Measurements from ENCODE around the gene MATR3.
A peak's percentile ranks its signal among the peaks of the same experiment; 100 is the strongest.

The MATR3 gene, protein sequence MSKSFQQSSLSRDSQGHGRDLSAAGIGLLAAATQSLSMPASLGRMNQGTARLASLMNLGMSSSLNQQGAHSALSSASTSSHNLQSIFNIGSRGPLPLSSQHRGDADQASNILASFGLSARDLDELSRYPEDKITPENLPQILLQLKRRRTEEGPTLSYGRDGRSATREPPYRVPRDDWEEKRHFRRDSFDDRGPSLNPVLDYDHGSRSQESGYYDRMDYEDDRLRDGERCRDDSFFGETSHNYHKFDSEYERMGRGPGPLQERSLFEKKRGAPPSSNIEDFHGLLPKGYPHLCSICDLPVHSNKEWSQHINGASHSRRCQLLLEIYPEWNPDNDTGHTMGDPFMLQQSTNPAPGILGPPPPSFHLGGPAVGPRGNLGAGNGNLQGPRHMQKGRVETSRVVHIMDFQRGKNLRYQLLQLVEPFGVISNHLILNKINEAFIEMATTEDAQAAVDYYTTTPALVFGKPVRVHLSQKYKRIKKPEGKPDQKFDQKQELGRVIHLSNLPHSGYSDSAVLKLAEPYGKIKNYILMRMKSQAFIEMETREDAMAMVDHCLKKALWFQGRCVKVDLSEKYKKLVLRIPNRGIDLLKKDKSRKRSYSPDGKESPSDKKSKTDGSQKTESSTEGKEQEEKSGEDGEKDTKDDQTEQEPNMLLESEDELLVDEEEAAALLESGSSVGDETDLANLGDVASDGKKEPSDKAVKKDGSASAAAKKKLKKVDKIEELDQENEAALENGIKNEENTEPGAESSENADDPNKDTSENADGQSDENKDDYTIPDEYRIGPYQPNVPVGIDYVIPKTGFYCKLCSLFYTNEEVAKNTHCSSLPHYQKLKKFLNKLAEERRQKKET

GRCh38 chr5:139293507-139294373 lies at the start of gene MATR3:
Gene MATR3, plus strand, starts transcription at chr5:139293740. Its CDS starts 13,676 bp downstream, at chr5:139307416.
- in situ Hi-C loops (cut with MboI; ENCODE audit: low pct_unique_long_range_greater_than_20kb, low sequenced_read_pairs), result no loop called here
- DNase-seq, result peak; percentile 95

DNA sequence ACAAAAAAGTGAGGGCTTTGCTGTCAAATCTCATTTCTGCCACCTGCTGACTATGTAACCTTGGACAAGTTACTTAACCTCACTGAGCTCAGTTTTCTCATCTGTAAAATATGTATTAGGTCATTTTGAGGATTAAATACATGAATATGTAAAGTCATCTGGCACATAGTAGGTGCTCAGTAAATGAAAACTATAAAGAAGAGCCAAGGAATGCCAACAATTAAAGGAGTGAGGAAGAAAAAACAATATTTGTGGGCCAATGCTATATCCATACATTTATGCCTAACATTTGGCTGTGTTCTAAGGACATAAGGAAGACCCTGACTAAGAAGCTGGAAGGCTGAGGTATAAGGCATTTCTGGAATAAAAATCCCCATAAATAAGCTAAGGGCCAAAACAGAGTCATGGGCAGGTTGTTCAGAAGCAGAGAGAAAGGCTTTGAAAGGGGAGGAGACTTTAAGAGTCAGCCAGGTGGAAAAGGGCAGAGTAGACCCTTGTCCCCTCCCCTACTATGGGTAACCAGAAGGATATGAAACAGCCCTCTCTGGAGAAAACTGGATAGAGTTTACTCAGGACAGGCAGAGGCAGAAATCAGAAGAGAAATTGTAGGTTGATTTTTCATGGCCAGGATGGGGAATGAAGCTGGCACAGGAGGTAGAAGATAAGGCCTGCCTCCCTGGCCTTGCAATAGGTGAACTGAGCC lies 47.8 kb upstream of the MATR3 start:
- no peak for DNase-seq
- in situ Hi-C loops (cut with MboI; ENCODE audit: low pct_unique_long_range_greater_than_20kb, low sequenced_read_pairs), result no loop called here

DNA sequence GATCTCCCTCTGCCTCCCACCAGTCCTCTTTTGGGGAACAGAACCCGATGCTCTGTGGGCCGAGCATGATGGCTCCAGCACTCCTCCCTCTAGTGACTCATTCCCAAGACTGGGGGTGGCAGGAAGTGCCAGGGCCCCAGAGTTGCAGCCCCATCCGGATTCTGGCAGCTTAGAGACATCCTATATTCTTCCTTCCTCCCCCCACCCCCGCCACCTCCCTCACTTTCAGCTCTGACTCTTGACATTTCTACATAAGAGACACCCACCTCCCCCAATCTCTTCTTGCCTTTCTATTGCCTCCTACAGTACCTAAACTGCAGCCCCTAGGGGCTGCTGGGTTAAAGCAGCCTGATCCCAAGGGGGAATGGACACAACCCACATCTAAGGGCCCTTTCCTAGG lies 47.1 kb upstream of the MATR3 start:
- peak; percentile 83 for DNase-seq
- in situ Hi-C loops (cut with MboI; ENCODE audit: low pct_unique_long_range_greater_than_20kb, low sequenced_read_pairs), result no loop called here

- in situ Hi-C loops (cut with MboI; ENCODE audit: low pct_unique_long_range_greater_than_20kb, low sequenced_read_pairs), result no loop called here
Measured at GRCh38 chr5:139248826-139249453, 44.6 kb upstream of the MATR3 start.

GRCh38 chr5:139251281-139251687 lies 42.3 kb upstream of the MATR3 start:
- DNase-seq, result peak; percentile 48
- in situ Hi-C loops (cut with MboI; ENCODE audit: low pct_unique_long_range_greater_than_20kb, low sequenced_read_pairs), result no loop called here

More at GRCh38 chr5:139248826-139249453, 44.6 kb upstream of the MATR3 start:
- DNase-seq, result no peak

GRCh38 chr5:139251695-139252288 lies 41.7 kb upstream of the MATR3 start:
- in situ Hi-C loops (cut with MboI; ENCODE audit: low pct_unique_long_range_greater_than_20kb, low sequenced_read_pairs), result no loop called here

GRCh38 chr5:139253115-139253514 lies 40.4 kb upstream of the MATR3 start:
- in situ Hi-C loops (cut with MboI; ENCODE audit: low pct_unique_long_range_greater_than_20kb, low sequenced_read_pairs), result no loop called here
- no peak for DNase-seq

More at GRCh38 chr5:139251695-139252288, 41.7 kb upstream of the MATR3 start:
- no peak for DNase-seq

- in situ Hi-C loops (cut with MboI; ENCODE audit: low pct_unique_long_range_greater_than_20kb, low sequenced_read_pairs), result no loop called here
- DNase-seq, result no peak
Measured at GRCh38 chr5:139256820-139257219, 36.7 kb upstream of the MATR3 start.

GRCh38 chr5:139262059-139262741 lies 31.3 kb upstream of the MATR3 start:
- peak; percentile 97 for DNase-seq
- in situ Hi-C loops (cut with MboI; ENCODE audit: low pct_unique_long_range_greater_than_20kb, low sequenced_read_pairs), result no loop called here

DNA sequence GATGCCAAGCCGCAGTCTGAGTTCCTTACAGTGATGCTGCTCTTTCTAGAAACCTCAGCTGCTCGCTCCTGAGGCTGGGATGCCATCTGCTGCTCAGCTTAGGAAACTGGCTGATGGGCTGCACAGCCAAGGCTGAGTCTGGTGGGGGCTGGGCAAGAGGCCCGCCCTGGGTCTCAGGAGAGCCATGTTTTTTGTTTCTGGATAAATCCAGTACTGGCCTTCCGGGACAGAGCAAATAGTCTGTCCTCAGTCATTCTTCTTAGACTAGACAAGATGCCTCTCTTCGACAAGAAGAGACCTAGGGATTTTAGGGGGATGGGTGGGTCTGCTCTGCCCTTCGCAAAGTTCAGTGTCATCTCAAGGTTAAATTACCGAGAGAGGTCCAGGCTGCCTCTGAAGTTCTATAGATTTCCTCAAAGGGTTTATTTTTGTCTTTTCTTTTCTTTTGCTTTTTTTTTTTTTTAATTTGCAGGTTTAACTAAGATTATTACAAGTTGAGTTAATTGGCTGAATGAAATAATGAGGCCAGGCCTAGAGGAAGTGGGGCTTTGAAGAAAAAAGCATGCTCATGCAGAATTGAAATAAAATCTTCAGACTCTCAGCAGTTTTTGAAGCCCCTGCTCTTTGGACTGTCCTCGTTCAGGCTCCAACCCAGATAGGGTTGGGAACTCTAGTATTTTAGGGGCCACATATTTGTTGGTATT lies 30.6 kb upstream of the MATR3 start:
- in situ Hi-C loops (cut with MboI; ENCODE audit: low pct_unique_long_range_greater_than_20kb, low sequenced_read_pairs), result no loop called here
- DNase-seq, result no peak

DNA sequence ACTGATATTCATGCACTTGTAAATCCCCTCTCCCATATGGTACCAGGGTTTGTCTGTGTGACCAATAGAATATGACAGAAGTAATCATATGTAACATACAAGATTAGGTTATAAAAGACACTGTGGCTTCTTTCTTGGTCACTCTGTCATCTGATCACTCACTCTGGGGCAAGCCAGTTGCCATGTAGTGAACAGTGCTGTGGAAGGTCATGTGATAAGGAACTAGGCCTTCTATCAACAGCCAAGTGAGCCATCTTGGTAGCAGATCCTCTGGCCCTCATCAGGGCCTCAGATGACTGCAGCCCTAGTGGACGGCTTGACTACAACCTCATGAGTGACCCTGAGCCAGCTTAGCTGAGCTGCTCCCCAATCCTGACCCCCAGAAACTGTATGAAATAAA lies 30.0 kb upstream of the MATR3 start:
- in situ Hi-C loops (cut with MboI; ENCODE audit: low pct_unique_long_range_greater_than_20kb, low sequenced_read_pairs), result no loop called here
- no peak for DNase-seq

GRCh38 chr5:139263946-139264345 lies 29.6 kb upstream of the MATR3 start:
- in situ Hi-C loops (cut with MboI; ENCODE audit: low pct_unique_long_range_greater_than_20kb, low sequenced_read_pairs), result no loop called here
- no peak for DNase-seq

GRCh38 chr5:139265001-139265400 lies 28.5 kb upstream of the MATR3 start:
- in situ Hi-C loops (cut with MboI; ENCODE audit: low pct_unique_long_range_greater_than_20kb, low sequenced_read_pairs), result no loop called here

DNA sequence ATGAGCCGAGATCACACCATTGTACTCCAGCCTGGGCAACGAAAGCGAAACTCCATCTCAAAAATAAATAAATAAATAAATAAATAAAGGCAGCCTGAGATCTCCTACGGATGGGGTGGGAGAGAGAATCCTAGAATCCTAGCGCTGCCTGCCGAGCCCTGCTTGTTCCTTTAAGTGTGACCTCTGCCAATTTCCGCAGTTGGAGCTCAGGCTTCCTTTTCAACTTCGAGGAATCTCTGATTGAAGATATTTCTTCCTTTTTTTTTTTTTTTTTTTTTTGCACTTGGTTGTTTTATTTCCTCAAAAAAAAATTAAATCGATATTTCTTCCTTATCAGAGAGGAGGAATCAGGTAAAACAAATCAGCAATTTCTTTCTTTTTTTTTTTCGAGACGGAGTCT lies 27.3 kb upstream of the MATR3 start:
- DNase-seq, result no peak
- in situ Hi-C loops (cut with MboI; ENCODE audit: low pct_unique_long_range_greater_than_20kb, low sequenced_read_pairs), result no loop called here

More at GRCh38 chr5:139265001-139265400, 28.5 kb upstream of the MATR3 start:
- DNase-seq, result no peak

DNA sequence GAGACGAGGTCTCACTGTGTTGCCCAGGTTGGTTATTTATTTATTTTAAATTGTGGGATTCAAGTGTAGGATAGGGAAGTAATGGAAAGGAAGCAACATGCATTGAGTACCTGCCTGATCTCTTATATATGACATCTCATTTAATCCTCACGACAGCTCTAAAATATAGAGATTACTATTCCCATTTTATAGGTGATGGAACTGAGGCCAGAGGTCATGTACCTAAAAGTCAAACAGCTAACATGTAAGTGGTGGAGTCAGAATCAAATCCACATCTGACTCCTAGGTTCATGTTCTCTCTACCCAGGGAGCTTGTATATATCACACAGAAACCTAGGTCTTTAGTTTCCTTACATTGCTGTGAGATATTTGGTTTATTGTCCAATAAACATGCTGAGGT lies 26.1 kb upstream of the MATR3 start:
- no peak for DNase-seq
- in situ Hi-C loops (cut with MboI; ENCODE audit: low pct_unique_long_range_greater_than_20kb, low sequenced_read_pairs), result no loop called here

GRCh38 chr5:139268364-139269202 lies 25.0 kb upstream of the MATR3 start:
- DNase-seq, result peak; percentile 37
- in situ Hi-C loops (cut with MboI; ENCODE audit: low pct_unique_long_range_greater_than_20kb, low sequenced_read_pairs), result no loop called here

All from KBM-7 (cell line).